GM12878 (cell line): ENCODE data around the gene CTDSP1. TPM values are rescaled to one million over a fixed set of nuclear protein-coding genes. Genes with fewer than 3 reads are reported as not detected.

Experiments used
- ASH2L ChIP-seq: fragments of 300-600, 200-600 bp; sonication (generic); IDR thresholded peaks from 2 replicates; pipeline ENCODE4 v1.6.1; 2017; ENCODE audit warnings: low read depth, mild to moderate bottlenecking, borderline replicate concordance
- CBFB ChIP-seq: IDR thresholded peaks from 2 replicates; pipeline ENCODE4 v1.6.1; 2016; ENCODE audit warnings: antibody characterized with exemption, low read depth
- CREB1 ChIP-seq: IDR thresholded peaks from 2 replicates; pipeline ENCODE4 v1.6.1; 2012; ENCODE audit warnings: low read depth, mild to moderate bottlenecking, inconsistent platforms
- E2F8 ChIP-seq: fragments of 450-650 bp; IDR thresholded peaks from 2 replicates; pipeline ENCODE4 v1.6.1; 2018; ENCODE audit warnings: mild to moderate bottlenecking, low read depth, moderate library complexity; ENCODE audit not compliant: partially characterized antibody
- FOS ChIP-seq: IDR thresholded peaks from 3 replicates; pipeline ENCODE4 v1.6.1; 2011; ENCODE audit warnings: borderline replicate concordance; ENCODE audit not compliant: insufficient read length; ENCODE audit errors: extremely low read depth
- GABPA ChIP-seq: IDR thresholded peaks from 2 replicates; pipeline ENCODE4 v1.6.1; 2014; ENCODE audit warnings: antibody characterized with exemption, low read depth, mild to moderate bottlenecking, inconsistent platforms
- HDAC2 ChIP-seq: fragments of 200-600 bp; sonication (generic); IDR thresholded peaks from 2 replicates; pipeline ENCODE4 v1.6.1; 2017
- KAT2A ChIP-seq: conservative IDR thresholded peaks from 2 replicates; pipeline ENCODE4 v1.6.1; 2011; ENCODE audit warnings: low read depth, low read length; ENCODE audit not compliant: control insufficient read depth
- KLF5 ChIP-seq: fragments of 450-650 bp; IDR thresholded peaks from 2 replicates; pipeline ENCODE4 v1.6.1; 2014; ENCODE audit warnings: mild to moderate bottlenecking; ENCODE audit not compliant: partially characterized antibody
- MYC ChIP-seq: IDR thresholded peaks from 2 replicates; pipeline ENCODE4 v1.6.1; 2011; ENCODE audit warnings: mild to moderate bottlenecking, low read length, moderate library complexity, inconsistent platforms; ENCODE audit not compliant: insufficient read depth, insufficient replicate concordance, insufficient read length, severe bottlenecking
- NFXL1 ChIP-seq: fragments of 450-650 bp; IDR thresholded peaks from 2 replicates; pipeline ENCODE4 v1.6.1; 2017; ENCODE audit warnings: antibody characterized with exemption, mild to moderate bottlenecking, borderline replicate concordance
- NFYA ChIP-seq: IDR thresholded peaks from 2 replicates; pipeline ENCODE4 v1.6.1; 2011; ENCODE audit warnings: low read depth, mild to moderate bottlenecking, low read length, improper control_type of control experiment, borderline replicate concordance
- PAX8 ChIP-seq: fragments of 450-650 bp; IDR thresholded peaks from 2 replicates; pipeline ENCODE4 v1.6.1; 2017; ENCODE audit warnings: mild to moderate bottlenecking, moderate library complexity
- POLR2AphosphoS2 ChIP-seq: IDR thresholded peaks from 2 replicates; pipeline ENCODE4 v1.6.1; 2011; ENCODE audit warnings: low read depth, mild to moderate bottlenecking, low read length, improper control_type of control experiment, moderate library complexity
- POU2F2 ChIP-seq: IDR thresholded peaks from 3 replicates; pipeline ENCODE4 v1.6.1; 2011; ENCODE audit warnings: low read depth, mild to moderate bottlenecking, low read length, borderline replicate concordance
- RB1 ChIP-seq: fragments of 450-650 bp; formaldehyde crosslinking; IDR thresholded peaks from 2 replicates; pipeline ENCODE4 v1.6.1; 2017; ENCODE audit warnings: mild to moderate bottlenecking, borderline replicate concordance
- RBBP5 ChIP-seq: fragments of 200-600 bp; sonication (generic); conservative IDR thresholded peaks from 2 replicates; pipeline ENCODE4 v1.6.1; 2016
- RELA ChIP-seq: fragments of 450-650 bp; IDR thresholded peaks from 2 replicates; pipeline ENCODE4 v1.8.0; 2014; ENCODE audit warnings: borderline replicate concordance; ENCODE audit not compliant: partially characterized antibody
- RUNX3 ChIP-seq: IDR thresholded peaks from 2 replicates; pipeline ENCODE4 v1.6.1; 2012; ENCODE audit warnings: low read length, inconsistent platforms
- SMARCA5 ChIP-seq: fragments of 450-650 bp; IDR thresholded peaks from 2 replicates; pipeline ENCODE4 v1.6.1; 2017; ENCODE audit warnings: mild to moderate bottlenecking
- SRF ChIP-seq, 2 experiments: IDR thresholded peaks; 2 replicates each; pipeline ENCODE4 v1.6.1; 2011; ENCODE audit warnings: low read depth in 2 of 2, low read length in 2 of 2, mild to moderate bottlenecking in 1 of 2, moderate library complexity in 1 of 2
- TARDBP ChIP-seq: IDR thresholded peaks from 2 replicates; pipeline ENCODE4 v1.6.1; 2016; ENCODE audit warnings: borderline replicate concordance
- YY1 ChIP-seq: IDR thresholded peaks from 2 replicates; pipeline ENCODE4 v1.6.1; 2011; ENCODE audit warnings: low read depth, mild to moderate bottlenecking, low read length
- ZBTB33 ChIP-seq: fragments of 450-650 bp; IDR thresholded peaks from 2 replicates; pipeline ENCODE4 v1.6.1; 2017; ENCODE audit warnings: mild to moderate bottlenecking
- polyA plus RNA-seq, 11 experiments: library from polyadenylated mRNA; depleted of rRNA in 4 of 11; unstranded in 6 of 11; stranded (reverse) in 5 of 11; fragments of >200 nt; fragmentation: Nextera tagmentation in 4 of 11; fragmentation: Illumina TruSeq in 1 of 11; extraction: Ambion mirVana in 4 of 11; extraction: Trizol in 1 of 11; gene quantifications; 1 replicate in 1 of 11; 2 replicates in 10 of 11; pipeline versions ENCODE4 v1.2.1 to v1.2.3, GENCODE V29; 2011 to 2016; ENCODE audit warnings: inconsistent platforms in 2 of 11, missing spikeins in 2 of 11, low read depth in 1 of 11
- total RNA-seq, 4 experiments: library from RNA; depleted of rRNA in 3 of 4; stranded (reverse); fragments of >200 nt in 3 of 4; fragmentation: Illumina TruSeq in 1 of 4; extraction: Trizol in 1 of 4; gene quantifications; 2 replicates each; pipeline versions ENCODE4 v1.2.1 to v1.2.3, GENCODE V29; 2013 to 2021

Gene CTDSP1
- total and polyA plus RNA-seq, 10 of the 15 experiments (the other 5 are each of a cell fraction or from before 2014, with no cell fraction given) = 3.0 to 75.9 (median 34.4) TPM

GRCh38 chr2:218399391-218400166, at the start of gene CTDSP1 (continued):
- TF ChIP-seq GABPA = no peak
- no peak for TF ChIP-seq HDAC2
- no peak for TF ChIP-seq E2F8
- no peak for TF ChIP-seq SRF (IDR thresholded peaks at IDR 0.05; ENCODE audit: low read depth in 2 of 2, low read length in 2 of 2)
- peak; percentile 43 for TF ChIP-seq RELA
- no peak for TF ChIP-seq NFXL1
- peak; percentile 89; the same call in 2 of the 3 replicates for TF ChIP-seq POU2F2
- TF ChIP-seq RUNX3 = peak; percentile 77
- TF ChIP-seq CBFB = no peak
- no peak for TF ChIP-seq FOS
- peak; percentile 96 for TF ChIP-seq YY1
- peak; percentile 69; the same call in 1 of the 2 replicates for TF ChIP-seq SMARCA5
- TF ChIP-seq TARDBP = 0 out of 2 replicates have a peak, but pooled peaks have one; percentile 73
- TF ChIP-seq NFYA = no peak
- TF ChIP-seq KAT2A = no peak
- TF ChIP-seq ASH2L = no peak
- TF ChIP-seq POLR2AphosphoS2 = peak; percentile 61; the same call in 1 of the 2 replicates
- TF ChIP-seq CREB1 = peak; percentile 48; the same call in 1 of the 2 replicates
- TF ChIP-seq KLF5 = peak; percentile 59
- peak; percentile 75 for TF ChIP-seq RB1
- TF ChIP-seq RBBP5 = no peak
- no peak for TF ChIP-seq MYC
- TF ChIP-seq PAX8 = no peak
- TF ChIP-seq ZBTB33 = no peak
